Tibial nerve (tissue), 3 donors: ENCODE data around the gene ZNF597.

Source experiments
- CTCF ChIP-seq, 5 experiments: fragments of 200-600 bp in 3 of 5; fragments of 450-650 bp in 2 of 5; sonication (generic) in 3 of 5; IDR thresholded peaks; one replicate each; pipeline ENCODE4 v1.5.1; 2016 to 2019; ENCODE audit warnings: antibody characterized with exemption in 5 of 5, mild to moderate bottlenecking in 3 of 5, moderate library complexity in 2 of 5
- POLR2A ChIP-seq, 2 donors: fragments of 450-650 bp; IDR thresholded peaks; one replicate each; pipeline ENCODE4 v1.6.1; 2017; ENCODE audit warnings: antibody characterized with exemption in 2 of 2, mild to moderate bottlenecking in 2 of 2, moderate library complexity in 2 of 2

DNA sequence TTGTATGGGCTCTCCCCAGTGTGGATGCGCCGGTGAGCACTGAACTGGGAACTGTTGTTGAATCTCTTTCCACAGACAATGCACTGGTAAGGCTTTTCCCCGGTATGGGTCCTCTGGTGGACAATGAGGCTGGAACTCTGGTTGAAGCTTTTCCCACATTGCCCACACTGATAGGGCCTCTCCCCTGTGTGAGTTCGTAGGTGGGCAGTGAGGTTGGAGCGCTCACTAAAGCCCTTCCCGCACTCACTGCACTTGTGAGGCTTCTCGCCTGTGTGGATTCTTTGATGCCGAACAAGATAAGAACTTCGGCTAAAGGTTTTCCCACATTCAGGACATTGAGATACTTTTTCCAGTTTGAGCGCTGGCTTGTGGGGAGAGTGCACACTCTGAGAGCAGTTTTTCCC, 60.3 kb downstream of the ZNF597 start:
- TF ChIP-seq CTCF (IDR thresholded peaks at IDR 0.05) = no peak
- TF ChIP-seq POLR2A (IDR thresholded peaks at IDR 0.05) = no peak
